Caco-2 (cell line): Measurements from ENCODE around the gene CDK18. TPM values are rescaled to one million over a fixed set of nuclear protein-coding genes. Genes with fewer than 3 reads are reported as not detected.

Experiments used
- BruUV-seq: library from RNA; stranded (reverse); fragments of 400-500 nt; replicated peaks from 2 replicates; lab custom pipeline; 2021; lab: Mats Ljungman, UMichigan
- CTCF ChIA-PET: fragments of 300-600 bp; sonication (Branson Sonifier 250); formaldehyde crosslinking; loops from one replicate; lab custom pipeline; 2022; ENCODE audit warnings: antibody characterized with exemption; lab: Charles Lee
- POLR2A ChIA-PET: fragments of 300-600 bp; sonication (Branson Sonifier 250); formaldehyde crosslinking; loops from one replicate; lab custom pipeline; 2022; ENCODE audit warnings: antibody characterized with exemption; lab: Charles Lee
- DNase-seq, 2 experiments: peaks; one replicate each; pipeline versions ENCODE4 v3.0.0 to v3.0.0-alpha.2; 2020 to 2022
- H3K27me3 ChIP-seq: replicated peaks from 2 replicates; pipeline ENCODE4 v1.6.0; 2011; ENCODE audit warnings: low read length; ENCODE audit not compliant: control insufficient read depth, insufficient read depth
- H3K36me3 ChIP-seq: 2 replicates; pipeline ENCODE4 v1.5.1; 2011; ENCODE audit warnings: low read length; ENCODE audit not compliant: control insufficient read depth, insufficient read depth
- H3K4me1 ChIP-seq: fragments of 250-450 bp; sonication (Bioruptor Pico); 2 replicates; pipeline ENCODE4 v1.5.1; 2020; ENCODE audit warnings: mild to moderate bottlenecking
- H3K4me3 ChIP-seq: 2 replicates; pipeline ENCODE4 v1.5.1; 2011; ENCODE audit warnings: low read depth, mild to moderate bottlenecking, control low read depth, low read length
- H3K9me3 ChIP-seq: fragments of 250-450 bp; sonication (Bioruptor Pico); 2 replicates; pipeline ENCODE4 v1.5.1; 2020; ENCODE audit warnings: mild to moderate bottlenecking, moderate library complexity
- H3K27ac Mint-ChIP-seq: one replicate; pipeline ENCODE4 v1.8.0; 2022; ENCODE audit warnings: mixed read lengths; ENCODE audit not compliant: unreplicated experiment
- H3K27me3 Mint-ChIP-seq: one replicate; pipeline ENCODE4 v1.8.0; 2022; ENCODE audit warnings: mixed read lengths; ENCODE audit not compliant: insufficient read depth, unreplicated experiment
- H3K36me3 Mint-ChIP-seq: one replicate; pipeline ENCODE4 v1.8.0; 2022; ENCODE audit warnings: mild to moderate bottlenecking, mixed read lengths; ENCODE audit not compliant: insufficient read depth, unreplicated experiment
- H3K4me1 Mint-ChIP-seq: one replicate; pipeline ENCODE4 v1.8.0; 2022; ENCODE audit warnings: low read depth, mixed read lengths; ENCODE audit not compliant: unreplicated experiment
- H3K4me3 Mint-ChIP-seq: one replicate; pipeline ENCODE4 v1.8.0; 2022; ENCODE audit warnings: mild to moderate bottlenecking, moderate library complexity, mixed read lengths; ENCODE audit not compliant: unreplicated experiment
- H3K9me3 Mint-ChIP-seq: one replicate; pipeline ENCODE4 v1.8.0; 2022; ENCODE audit warnings: mixed read lengths; ENCODE audit not compliant: unreplicated experiment
- CTCF ChIP-seq, 2 experiments: fragments of 200-600 bp in 1 of 2; IDR thresholded peaks; 1 replicate in 1 of 2; 2 replicates in 1 of 2; pipeline versions ENCODE4 v1.5.1 to v1.8.0; 2011 to 2022; ENCODE audit warnings: antibody characterized with exemption in 1 of 2, control low read depth in 1 of 2, inconsistent platforms in 1 of 2, low read depth in 1 of 2, low read length in 1 of 2, mild to moderate bottlenecking in 1 of 2, moderate library complexity in 1 of 2; ENCODE audit not compliant: insufficient read depth in 1 of 2, severe bottlenecking in 1 of 2, unreplicated experiment in 1 of 2
- intact Hi-C: fragments of 100-400 bp; cut with micrococcal nuclease; formaldehyde crosslinking; loops from one replicate; pipeline ENCODE4 v1.10.0; 2022; ENCODE audit not compliant: unreplicated experiment
- total RNA-seq: library from RNA; stranded (reverse); gene quantifications from 2 replicates; pipeline ENCODE4 v1.2.3, GENCODE V29; 2022

Gene CDK18
- total RNA-seq, 1 experiment from 2014 or later = 17.0 TPM

DNA sequence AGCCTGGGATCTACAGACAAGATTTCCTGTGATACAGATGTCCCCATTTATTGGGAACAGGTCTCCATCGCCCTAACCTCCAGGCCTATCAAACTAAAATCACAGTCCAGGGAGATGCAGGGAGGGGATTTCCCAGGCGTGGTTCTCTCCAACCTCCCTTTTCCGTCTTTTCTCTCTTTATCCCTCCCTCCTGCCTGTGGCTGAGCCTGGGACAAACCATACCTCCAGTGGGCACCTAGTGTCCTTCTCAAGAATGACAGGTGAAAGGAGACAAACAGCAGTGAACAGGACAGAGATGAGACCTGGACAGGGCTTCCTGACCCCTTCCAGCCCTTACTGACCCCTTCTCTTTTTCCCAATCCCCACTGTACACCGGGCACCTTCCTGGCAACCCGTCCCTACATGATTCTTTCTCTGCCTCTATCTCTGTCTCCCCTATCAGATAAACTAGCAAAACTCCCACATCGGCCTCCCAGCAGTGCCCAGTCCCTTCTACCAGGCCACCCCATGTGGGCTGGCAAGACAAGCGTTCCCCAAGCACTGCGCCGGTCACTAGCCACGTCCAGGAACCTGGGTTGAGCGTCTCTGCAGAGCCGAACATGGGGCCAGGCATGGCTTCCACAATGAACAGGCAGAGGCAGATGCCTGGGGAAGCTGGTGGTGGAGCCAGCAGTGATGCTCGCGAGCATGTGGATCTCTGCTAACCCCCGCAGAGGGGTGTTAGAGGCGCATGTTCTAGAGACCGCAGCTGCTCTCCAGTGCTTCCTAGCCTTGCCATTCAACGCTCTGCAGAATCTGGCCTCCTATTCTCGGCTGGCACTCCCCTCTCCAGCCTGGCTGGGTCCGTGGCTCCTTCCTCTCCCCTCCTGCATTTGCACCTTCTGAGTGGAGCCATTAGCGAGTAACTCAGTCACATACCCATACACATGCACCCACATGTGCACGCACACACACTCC, 72.6 kb downstream of the CDK18 start:
- H3K27me3 Mint-ChIP-seq = peaks cover 28% of the 10 kb centered on the region
- Histone ChIP-seq H3K4me1 (no peaks in the 10 kb centered on the region), H3K4me3 (no peak overlapping the region), H3K36me3 (no peaks in the 10 kb centered on the region), H3K9me3 (no peaks in the 10 kb centered on the region), H3K27me3 (peaks cover 8% of the 10 kb centered on the region)
- peak in 1 of 2 experiments; percentile 14 for DNase-seq
- TF ChIP-seq CTCF (IDR thresholded peaks at IDR 0.05; ENCODE audit: insufficient read depth in 1 of 2, low read depth in 1 of 2, low read length in 1 of 2, severe bottlenecking in 1 of 2, unreplicated experiment in 1 of 2) = peak; percentile 10 to 17
- no peak overlapping the region for H3K27ac Mint-ChIP-seq
- no peaks in the 10 kb centered on the region for H3K4me1 Mint-ChIP-seq
- CTCF ChIA-PET = interaction anchor here (0.5 to 0.6 kb wide), 2 partner anchors 68 to 81 kb away, joined by 4 to 5 read pairs; no protein-coding TSS in a partner anchor
- BruUV-seq = no TSS peak
- POLR2A ChIA-PET = no interaction called here
- H3K9me3 Mint-ChIP-seq = no peaks in the 10 kb centered on the region
- no peak overlapping the region for H3K4me3 Mint-ChIP-seq
- intact Hi-C loops = no loop called here
- no peaks in the 10 kb centered on the region for H3K36me3 Mint-ChIP-seq

- no peaks in the 10 kb centered on the region for H3K9me3 ChIP-seq
- peaks cover 23% of the 10 kb centered on the region for H3K27me3 Mint-ChIP-seq
- intact Hi-C loops = no loop called here
- no peaks in the 10 kb centered on the region for H3K4me1 Mint-ChIP-seq
- H3K36me3 ChIP-seq = no peaks in the 10 kb centered on the region
- no peaks in the 10 kb centered on the region for H3K36me3 Mint-ChIP-seq
- H3K4me3 Mint-ChIP-seq = no peak overlapping the region
- no peaks in the 10 kb centered on the region for H3K4me1 ChIP-seq
- H3K27me3 ChIP-seq = peaks cover 8% of the 10 kb centered on the region
- DNase-seq = peak in 1 of 2 experiments; percentile 9
- H3K9me3 Mint-ChIP-seq = no peaks in the 10 kb centered on the region
- ChIA-PET POLR2A (no interaction called here), CTCF (interaction anchor here (0.6 kb wide), 1 partner anchor 67 kb away, joined by 5 read pairs; no protein-coding TSS in a partner anchor)
- H3K27ac Mint-ChIP-seq = no peak overlapping the region
- no peak overlapping the region for H3K4me3 ChIP-seq
- no peak for TF ChIP-seq CTCF (IDR thresholded peaks at IDR 0.05; ENCODE audit: insufficient read depth in 1 of 2, low read depth in 1 of 2, low read length in 1 of 2, severe bottlenecking in 1 of 2, unreplicated experiment in 1 of 2)
- no TSS peak for BruUV-seq
Observed at GRCh38 chr1:205577874-205578658, 73.6 kb downstream of the CDK18 start.
